ENCODE measurements around the gene EVA1C.
"Not testable (repeated sequence)": the region's sequence is repeated elsewhere in the genome, so short reads cannot be mapped to it uniquely, and the experiment has no call there.

Gene EVA1C

DNA sequence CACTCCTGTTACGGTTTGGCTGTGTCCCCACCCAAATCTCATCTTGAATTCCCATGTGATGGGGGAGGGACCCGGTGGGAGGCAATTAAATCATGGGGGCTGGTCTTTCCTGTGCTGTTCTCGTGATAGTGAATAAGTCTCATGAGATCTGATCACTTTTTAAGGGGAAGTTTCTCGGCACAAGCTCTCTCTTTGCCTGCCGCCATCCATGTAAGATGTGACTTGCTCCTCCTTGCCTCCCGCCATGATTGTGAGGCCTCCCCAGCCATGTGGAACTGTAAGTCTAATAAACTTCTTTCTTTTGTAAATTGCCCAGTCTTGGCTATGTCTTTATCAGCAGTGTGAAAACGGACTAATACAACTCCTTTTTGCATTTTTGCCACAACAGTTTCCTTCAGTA is 118.3 kb downstream of the EVA1C start:
- not testable (repeated sequence) for DNase-seq (ENCODE audit: low read depth in 2 of 2)

DNA sequence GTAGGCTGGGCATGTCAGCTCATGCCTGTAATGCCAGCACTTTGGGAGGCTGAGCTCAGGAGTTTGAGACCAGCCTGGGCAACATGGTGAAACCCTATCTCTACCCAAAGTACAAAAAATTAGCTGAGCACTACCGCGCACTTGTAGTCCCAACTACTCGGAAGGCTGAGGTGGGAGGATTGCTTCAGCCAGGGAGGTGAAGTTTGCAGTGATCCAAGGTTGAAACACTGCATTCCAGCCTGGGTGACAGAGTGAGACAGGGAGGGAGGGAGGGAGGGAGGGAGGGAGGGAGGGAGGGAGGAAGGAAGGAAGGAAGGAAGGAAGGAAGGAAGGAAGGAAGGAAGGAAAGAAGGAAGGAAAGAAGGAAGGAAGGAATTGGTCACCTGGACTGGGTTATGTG is 119.1 kb downstream of the EVA1C start:
- not testable (repeated sequence) for DNase-seq (ENCODE audit: low read depth in 2 of 2)

DNA sequence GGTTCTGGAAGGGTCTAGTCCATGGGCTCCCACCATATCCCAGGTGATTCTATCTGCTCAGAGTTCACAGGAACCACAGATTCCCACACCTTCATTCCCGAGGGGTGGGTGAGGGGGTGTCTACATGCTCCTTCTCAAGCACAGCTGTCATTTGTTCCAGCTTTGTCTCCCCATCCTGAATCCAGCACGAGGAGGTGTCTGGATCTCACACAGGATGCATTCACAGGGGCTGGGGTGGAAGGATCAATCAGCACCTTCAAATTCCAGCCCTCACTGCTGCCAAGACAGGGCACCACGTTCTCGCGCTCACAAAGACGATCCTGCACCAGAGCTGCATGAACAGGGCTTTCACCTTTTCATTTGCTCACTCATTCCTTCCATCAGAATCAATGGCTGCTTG is 120.1 kb downstream of the EVA1C start:
- no peak for DNase-seq (ENCODE audit: low read depth in 2 of 2)

DNA sequence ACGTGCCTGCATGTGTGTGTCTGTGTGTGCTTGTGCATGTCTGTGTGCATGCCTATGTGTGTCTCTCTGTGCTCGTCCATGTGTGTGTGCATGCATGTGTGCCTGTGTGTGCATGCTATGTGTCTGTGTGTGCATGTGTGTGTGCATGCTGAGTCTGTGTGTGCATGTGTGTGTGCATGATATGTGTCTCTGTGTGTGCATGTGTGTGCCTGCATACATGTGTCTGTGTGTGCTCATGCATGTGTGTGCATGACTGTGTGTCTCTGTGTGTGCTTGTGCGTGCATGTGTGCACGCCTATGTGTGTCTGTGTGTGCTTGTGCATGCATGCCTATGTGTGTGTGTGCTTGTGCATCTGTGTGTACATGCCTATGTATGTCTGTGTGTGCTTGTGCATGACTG is 120.5 kb downstream of the EVA1C start:
- no peak for DNase-seq (ENCODE audit: low read depth in 2 of 2)

DNA sequence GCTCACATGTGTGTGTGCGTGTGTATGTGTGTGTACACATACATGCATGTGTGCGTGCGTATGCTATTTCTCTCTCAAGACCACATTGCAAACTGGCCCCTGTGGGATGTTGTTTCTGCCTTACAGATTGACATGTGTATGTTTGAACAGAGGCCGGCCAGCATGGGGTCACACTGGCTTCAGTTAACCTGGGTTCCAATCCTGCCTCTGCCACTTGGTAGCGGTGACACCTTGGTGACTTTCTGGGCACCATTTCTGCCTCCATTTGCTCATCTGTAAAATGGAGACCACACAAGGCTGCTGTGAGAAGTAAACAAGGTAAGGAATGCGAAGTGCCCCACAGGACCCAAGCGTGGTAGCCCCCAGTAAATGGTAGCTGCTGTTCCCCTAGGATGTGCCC is 121.1 kb downstream of the EVA1C start:
- no peak for DNase-seq (ENCODE audit: low read depth in 2 of 2)

DNA sequence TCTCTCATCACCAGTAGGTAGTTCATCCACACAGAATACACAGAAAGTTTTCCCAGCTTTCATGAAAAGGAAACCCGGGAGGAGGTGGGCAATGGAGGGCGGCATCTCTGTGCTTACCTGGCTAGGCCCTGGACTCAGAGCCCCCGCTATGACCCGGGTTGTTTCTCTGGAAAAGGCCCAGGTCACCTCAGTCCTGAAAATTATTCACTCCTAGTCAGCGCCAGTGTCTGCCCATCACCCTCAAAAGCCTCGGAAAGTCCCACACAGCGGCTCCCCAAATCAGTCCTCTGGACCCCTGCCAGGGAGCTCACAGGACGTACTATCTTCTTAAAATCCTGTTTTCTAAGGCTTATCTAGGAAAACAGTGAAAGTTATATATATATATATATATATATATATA is 121.6 kb downstream of the EVA1C start:
- no peak for DNase-seq (ENCODE audit: low read depth in 2 of 2)

DNA sequence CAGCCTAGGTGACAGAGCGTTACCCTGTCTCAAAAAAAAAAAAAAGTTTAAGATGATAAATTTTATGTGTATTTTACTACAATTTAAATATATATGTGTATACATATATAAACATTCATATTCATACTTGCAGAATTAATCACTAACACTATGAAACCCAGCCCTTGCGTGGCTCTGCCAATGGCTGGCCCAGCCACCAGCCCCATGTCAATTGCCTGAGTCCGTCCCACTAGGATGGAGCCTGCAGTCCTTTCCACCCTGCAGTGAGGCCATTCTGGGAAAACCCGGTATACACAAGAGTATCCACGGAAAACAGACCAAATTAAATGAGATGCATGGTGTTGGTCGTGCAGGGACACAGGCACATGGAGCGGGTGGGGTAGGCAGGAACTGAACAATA is 123.1 kb downstream of the EVA1C start:
- no peak for DNase-seq (ENCODE audit: low read depth in 2 of 2)

DNA sequence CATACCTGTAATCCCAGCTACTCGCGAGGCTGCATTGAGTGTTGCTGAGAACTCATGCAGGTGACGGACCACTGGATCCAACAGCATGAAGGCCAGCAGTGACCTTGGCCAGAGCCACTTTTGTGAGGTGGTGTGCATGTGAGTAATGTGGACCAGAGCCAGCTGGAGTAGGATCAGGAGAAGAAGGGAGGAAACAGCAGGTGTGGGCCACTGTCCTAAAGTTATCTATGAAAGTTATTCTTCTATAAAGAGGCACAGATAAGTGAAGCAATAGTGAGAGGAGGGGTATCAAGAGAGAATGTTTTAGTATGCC is 125.0 kb downstream of the EVA1C start:
- no peak for DNase-seq (ENCODE audit: low read depth in 2 of 2)

DNA sequence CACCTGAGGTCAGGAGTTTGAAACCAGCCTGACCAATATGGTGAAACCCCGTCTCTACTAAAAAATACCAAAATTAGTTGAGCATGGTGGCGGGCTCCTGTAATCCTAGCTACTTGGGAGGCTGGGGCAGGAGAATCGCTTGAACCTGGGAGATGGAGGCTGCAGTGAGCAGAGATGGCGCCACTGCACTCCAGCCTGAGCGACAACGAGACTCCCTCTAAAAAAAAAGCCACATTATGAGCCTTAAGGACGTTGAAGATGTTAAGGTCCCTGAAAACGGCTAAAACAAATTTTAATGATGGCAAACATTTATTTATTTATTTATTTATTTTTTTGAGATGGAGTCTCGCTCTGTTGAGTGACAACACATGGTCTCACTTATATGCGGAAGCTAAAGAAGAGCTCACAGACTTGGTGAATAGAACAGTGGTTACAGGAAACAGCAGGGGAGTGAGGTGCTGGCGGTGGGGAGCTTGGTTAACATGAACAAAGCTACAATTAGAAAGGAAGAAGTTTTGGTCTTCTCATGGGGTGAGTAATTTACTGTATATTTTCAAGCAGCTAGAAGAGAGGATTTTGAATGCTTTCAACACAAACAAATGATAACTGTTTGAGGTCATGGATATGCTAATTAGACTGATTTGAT is 125.8 kb downstream of the EVA1C start:
- no peak for DNase-seq (ENCODE audit: low read depth in 2 of 2)

DNA sequence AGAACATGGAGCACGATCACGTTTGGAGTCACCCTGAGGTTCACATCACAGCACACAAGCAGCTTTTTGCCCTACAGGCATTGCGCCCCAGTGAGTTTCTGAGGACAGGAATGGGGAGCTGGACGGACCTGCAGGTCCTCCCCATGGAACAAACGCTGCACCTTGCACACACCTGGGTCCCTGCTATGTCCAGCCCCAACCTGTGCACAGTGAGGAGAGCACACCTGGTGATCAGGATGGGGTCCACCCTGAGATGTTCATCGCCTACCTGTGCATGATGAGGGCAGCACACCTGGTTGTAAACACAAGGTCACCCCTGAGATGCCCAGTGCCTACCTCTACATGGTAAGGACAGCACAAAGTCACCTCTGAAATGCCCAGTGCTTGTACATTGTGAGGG is 126.9 kb downstream of the EVA1C start:
- no peak for DNase-seq (ENCODE audit: low read depth in 2 of 2)

DNA sequence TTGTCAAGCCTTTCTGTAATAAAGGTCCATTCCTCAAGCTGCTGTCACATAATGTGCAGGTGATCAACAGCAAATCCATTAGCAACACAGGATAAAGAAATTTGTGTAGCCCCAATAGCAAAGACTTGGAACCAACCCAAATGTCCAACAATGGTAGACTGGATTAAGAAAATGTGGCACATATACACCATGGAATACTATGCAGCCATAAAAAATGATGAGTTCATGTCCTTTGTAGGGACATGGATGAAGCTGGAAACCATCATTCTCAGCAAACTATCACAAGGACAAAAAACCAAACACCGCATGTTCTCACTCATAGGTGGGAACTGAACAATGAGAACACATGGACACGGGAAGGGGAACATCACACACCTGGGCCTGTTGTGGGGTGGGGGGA is 130.6 kb downstream of the EVA1C start:
- not testable (repeated sequence) for DNase-seq (ENCODE audit: low read depth in 2 of 2)

DNA sequence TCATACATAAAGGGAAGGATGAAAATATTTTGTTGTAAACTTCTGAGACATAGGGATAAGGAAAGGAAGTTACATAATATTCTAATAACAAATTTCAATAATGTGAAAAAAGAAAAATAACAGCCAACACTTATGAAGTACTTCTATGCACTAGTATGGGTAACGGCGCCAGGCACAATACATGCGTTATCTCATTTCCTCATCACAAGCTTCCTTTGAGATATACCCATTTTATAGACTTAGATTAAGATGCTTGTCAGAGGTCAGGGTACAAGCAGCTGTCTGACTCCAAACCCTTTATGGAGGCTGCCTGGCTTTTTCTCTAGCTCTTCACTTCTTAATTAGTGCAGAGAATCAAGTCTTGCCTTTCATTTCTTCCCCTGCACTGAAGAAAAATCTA is 131.5 kb downstream of the EVA1C start:
- DNase-seq (ENCODE audit: low read depth in 2 of 2) = no peak

DNA sequence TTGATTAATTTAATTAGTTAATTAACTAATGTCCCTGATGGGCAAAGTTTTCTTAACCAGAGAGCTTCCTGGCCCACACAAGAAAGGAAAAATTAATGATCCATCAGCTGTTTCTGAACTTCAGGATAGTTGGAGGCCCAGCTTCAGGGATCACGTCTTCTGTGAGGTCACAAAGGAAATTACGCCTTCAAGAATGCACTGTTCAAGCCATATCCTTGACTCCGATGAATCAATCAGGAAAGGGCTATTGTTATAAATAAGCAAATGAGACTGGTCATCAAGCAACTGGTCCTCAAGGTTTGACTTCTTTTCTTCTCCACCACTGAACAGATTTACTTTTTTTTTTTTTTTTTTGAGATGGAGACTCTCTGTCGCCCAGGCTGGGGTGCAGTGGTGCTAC is 132.2 kb downstream of the EVA1C start:
- no peak for DNase-seq (ENCODE audit: low read depth in 2 of 2)

DNA sequence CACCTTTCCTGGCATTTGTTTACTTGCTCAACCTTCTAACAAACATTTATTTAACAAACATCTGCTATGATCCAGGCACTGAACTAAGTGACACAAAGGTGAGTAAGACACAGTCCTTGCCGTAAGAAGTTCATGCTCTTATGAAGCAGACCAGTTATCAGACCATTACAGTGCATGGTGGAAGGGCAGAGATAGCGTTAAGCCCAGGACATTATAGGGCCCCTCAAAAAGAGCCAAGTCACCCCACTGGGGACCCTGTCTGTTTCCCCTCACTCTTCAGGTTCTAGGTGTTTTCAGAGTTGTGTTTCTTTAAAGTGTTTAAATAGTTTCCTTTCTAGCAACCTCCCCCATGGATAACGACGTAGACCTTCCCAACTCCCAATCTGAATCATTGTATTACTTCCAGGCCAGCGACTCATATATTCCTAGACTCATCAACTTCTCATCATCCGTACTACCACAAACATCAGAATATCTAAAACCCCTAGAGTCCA is 133.5 kb downstream of the EVA1C start:
- no peak for DNase-seq (ENCODE audit: low read depth in 2 of 2)

DNA sequence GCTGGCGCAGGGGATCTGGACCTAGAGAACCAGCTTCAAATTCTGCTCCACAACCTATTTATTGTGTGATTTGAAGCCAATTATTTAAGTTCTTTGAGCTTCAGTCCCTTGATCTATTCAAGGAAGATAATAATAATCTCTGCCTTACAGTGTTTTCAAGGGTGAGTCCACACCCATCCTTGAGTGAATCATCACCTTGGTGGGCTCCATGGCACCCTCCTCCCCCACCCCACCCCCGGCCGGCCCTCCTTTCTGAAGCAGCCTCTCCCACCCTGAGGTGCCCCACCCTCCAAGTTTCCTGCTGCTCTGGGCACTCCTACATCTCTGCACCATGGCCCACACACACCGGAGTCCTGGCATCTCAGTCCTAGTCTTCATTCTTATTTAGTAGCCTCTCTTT is 134.5 kb downstream of the EVA1C start:
- no peak for DNase-seq (ENCODE audit: low read depth in 2 of 2)

DNA sequence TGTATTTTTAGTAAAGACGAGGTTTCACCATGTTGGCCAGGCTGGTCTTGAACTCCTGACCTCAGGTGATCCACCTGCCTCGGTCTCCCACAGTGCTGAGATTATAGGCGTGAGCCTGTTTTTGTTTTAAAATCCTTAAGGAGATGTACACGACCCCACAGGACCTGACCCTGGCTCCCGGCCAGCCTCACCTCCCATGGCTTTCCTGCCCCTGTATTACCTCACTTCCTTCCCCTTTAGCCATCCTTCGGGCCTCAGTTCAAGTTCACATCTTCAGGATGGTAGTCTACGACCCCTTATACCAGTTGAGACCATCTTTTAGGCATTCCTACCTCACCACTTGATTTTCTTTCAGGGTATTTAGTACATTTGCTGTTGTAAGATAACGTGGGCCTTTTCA is 136.5 kb downstream of the EVA1C start:
- no peak for DNase-seq (ENCODE audit: low read depth in 2 of 2)

DNA sequence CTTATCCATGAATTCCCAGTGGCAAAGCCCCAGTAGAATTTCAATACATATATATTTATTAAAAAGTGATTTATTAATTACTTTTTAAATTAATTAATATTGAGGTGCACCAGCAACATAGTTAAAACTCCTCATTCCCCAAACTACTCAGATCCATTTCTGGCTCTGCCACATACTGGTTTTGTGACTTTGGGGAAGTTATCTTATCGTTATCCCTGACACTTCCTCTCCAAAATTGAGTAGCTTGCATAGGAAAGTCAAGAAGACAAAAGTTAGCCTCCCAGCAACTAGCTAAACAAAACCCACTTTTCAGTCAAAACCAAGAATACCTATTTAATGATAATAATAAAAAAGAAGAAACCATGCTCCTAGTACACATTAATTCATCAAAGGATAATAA is 136.9 kb downstream of the EVA1C start:
- no peak for DNase-seq (ENCODE audit: low read depth in 2 of 2)

DNA sequence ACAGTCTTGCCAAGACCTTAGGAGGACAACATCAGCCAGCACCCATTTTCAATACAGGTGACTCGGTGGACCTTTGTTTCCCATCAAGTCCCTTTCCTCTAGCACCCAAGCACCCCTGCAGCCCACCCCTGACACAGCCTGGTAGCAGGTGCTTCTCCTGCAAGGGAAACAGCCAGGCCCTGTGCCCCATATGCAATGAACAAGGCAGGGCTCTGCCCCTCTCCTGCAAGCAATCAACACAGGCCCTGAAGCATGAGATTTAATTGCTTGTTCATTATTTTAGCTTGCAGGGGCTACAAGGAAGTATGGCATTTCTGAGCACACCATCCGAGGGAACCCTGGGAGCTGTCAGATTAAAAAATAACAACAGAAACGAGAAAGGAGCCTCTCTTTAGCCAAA is 137.4 kb downstream of the EVA1C start:
- no peak for DNase-seq (ENCODE audit: low read depth in 2 of 2)

DNA sequence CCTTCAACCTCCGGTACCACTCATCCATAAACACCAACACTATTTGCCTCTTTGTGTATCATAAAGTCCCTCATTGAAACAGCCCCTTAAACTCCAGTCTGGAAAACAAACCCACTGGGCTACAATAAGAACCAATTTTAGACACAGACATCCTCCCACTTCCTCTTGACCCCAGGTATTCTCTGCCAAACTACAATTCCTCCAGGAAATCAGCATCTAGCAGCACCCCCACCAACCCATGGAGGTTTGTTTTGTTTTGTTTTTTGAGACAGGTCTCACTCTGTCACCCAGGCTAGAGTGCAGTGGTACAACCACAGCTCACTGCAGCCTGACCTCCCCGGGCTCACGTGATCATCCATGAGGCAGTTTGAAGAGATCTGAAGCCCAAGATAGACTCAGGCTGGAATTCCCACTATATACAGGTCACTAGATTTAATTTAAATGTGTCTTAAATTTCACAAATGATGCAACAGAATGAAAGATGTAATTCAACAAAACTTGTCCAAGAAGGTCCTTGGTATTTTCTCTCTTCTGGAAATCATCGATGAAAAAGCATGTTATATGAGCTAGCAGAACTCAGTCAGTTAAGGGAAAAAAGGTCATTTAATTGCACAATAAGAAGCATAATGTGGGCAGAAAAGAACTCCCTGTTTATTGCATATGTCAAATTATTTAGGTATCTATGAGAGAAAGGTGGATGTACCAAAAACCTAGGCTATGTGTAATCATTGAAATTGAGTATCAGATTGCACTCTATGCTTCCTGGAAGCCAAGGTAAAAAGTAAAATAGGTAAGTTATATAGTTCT is 142.5 kb downstream of the EVA1C start:
- DNase-seq (ENCODE audit: low read depth in 2 of 2) = no peak

DNA sequence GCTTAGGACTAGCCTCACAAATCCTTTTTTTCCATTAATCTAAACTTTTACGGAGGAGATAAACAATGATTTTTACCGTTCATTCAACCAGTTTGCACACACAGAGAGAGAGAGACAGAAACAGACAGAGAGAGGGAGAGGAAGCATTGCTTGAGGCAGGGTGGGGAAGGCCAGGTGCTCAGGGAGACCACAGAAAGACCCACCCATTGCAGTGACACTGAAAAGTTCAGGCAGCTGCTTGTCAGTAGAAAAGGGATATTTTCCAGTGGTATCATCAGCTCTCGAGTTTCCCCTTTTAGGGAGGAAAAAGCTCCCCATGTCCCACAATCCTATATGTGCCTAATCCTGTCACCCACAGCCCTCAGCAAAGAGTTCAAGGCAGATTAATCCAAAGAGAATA is 145.6 kb downstream of the EVA1C start:
- DNase-seq (ENCODE audit: low read depth in 2 of 2) = no peak

DNA sequence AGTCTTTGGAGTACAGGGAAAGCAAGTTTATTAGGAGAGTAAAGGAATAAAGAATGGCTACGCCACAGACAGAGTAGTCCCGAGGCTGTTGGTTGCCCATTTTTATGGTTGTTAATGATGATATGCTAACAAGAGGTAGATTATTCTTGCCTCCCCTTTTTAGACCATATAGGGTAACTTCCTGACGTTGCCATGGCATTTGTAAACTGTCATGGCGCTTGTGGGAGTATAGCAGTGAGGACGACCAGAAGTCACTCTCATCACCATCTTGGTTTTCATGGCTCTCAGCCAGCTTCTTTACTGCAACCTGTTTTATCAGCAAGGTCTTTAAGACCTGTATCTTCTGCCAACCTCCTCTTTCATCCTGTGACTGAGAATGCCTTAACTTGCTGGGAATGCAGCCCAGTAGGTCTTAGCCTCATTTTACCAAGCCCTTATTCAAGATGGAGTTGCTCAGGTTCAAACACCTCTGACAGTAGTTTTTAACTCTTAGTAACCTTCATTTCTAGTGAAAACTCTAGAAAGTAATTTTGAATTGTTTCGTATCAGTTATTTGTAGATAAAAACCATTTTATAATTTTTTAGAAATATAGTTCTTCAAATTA is 146.6 kb downstream of the EVA1C start:
- no peak for DNase-seq (ENCODE audit: low read depth in 2 of 2)

DNA sequence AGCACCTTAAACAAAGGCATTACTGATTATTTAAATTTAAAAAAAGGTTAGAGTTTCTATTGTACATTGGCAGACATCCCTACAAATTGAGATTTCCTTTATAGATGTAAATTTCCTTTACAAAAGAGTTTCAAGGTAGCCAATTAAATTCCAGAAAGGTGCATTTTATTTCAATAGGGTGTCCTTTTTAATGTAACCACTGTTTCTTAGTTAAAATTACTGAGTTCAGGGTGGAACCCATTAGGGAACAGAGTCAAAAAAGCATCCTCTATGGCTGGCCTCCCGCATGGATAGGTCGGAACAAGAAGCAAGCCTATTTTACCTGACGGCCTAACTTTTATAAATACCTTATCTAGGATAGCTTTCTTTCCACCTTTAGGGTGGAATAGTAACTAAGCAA is 148.4 kb downstream of the EVA1C start:
- no peak for DNase-seq (ENCODE audit: low read depth in 2 of 2)

DNA sequence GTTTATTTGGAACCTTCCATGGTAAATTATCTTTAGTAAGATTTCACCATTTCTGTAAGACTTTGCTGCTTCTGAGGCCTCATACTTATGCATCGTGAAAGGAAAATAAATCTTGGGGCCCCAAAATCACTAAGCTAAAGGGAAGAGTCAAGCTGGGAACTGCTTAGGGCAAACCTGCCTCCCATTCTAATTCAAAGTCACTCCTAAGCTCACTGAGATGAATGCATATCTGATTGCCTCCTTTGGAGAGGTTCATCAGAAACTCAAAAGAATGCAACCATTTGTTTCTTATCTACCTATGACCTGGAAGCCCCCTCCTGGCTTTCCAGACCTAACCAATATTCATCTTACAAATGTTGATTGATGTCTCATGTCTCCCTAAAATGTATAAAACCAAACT is 149.0 kb downstream of the EVA1C start:
- not testable (repeated sequence) for DNase-seq (ENCODE audit: low read depth in 2 of 2)
